Loucy (cell line): ENCODE data around the gene MICA.

Source experiments
- H2AFZ ChIP-seq: fragments of 200-600 bp; sonication (generic); 2 replicates; pipeline ENCODE4 v1.6.0; 2016; ENCODE audit warnings: antibody characterized with exemption, mild to moderate bottlenecking, low read length, moderate library complexity
- H3F3A ChIP-seq: fragments of 200-600 bp; 2 replicates; pipeline ENCODE4 v1.6.0; 2016; ENCODE audit warnings: antibody characterized with exemption, low read depth, mild to moderate bottlenecking
- H3K27me3 ChIP-seq: fragments of 200-600 bp; sonication (generic); 2 replicates; pipeline ENCODE4 v1.6.1; 2014; ENCODE audit warnings: low read length, mild to moderate bottlenecking; ENCODE audit not compliant: insufficient read depth, poor library complexity, severe bottlenecking
- H3K36me3 ChIP-seq: fragments of 200-600 bp; sonication (generic); 2 replicates; pipeline ENCODE4 v1.6.1; 2016; ENCODE audit warnings: low read length; ENCODE audit not compliant: insufficient read depth
- H3K4me1 ChIP-seq: fragments of 200-600 bp; sonication (generic); 2 replicates; pipeline ENCODE4 v1.5.1; 2014; ENCODE audit warnings: low read length, mild to moderate bottlenecking; ENCODE audit not compliant: insufficient read depth, poor library complexity, severe bottlenecking
- H3K4me2 ChIP-seq: fragments of 200-600 bp; sonication (generic); 2 replicates; pipeline ENCODE4 v1.6.0; 2014; ENCODE audit warnings: antibody characterized with exemption, low read length, low read depth, mild to moderate bottlenecking; ENCODE audit not compliant: poor library complexity, severe bottlenecking
- H3K4me3 ChIP-seq: fragments of 200-600 bp; sonication (generic); 2 replicates; pipeline ENCODE4 v1.5.1; 2014; ENCODE audit warnings: low read length, mild to moderate bottlenecking, mixed read lengths; ENCODE audit not compliant: poor library complexity, severe bottlenecking
- H3K79me2 ChIP-seq: fragments of 200-600 bp; sonication (generic); 2 replicates; pipeline ENCODE4 v1.6.1; 2014; ENCODE audit warnings: low read length; ENCODE audit not compliant: insufficient read depth
- H3K9ac ChIP-seq: fragments of 200-600 bp; sonication (generic); 2 replicates; pipeline ENCODE4 v1.6.0; 2014; ENCODE audit warnings: mild to moderate bottlenecking, low read depth, low read length, moderate library complexity; ENCODE audit not compliant: poor library complexity, severe bottlenecking
- H3K9me2 ChIP-seq: fragments of 200-600 bp; sonication (generic); replicated peaks from 2 replicates; pipeline ENCODE4 v1.6.1; 2016; ENCODE audit warnings: low read depth, low read length, mixed read lengths
- H3K9me3 ChIP-seq: fragments of 200-600 bp; sonication (generic); 2 replicates; pipeline ENCODE4 v1.6.1; 2014; ENCODE audit warnings: mild to moderate bottlenecking, antibody characterized with exemption, low read length, low read depth; ENCODE audit not compliant: insufficient read depth
- H4K20me1 ChIP-seq: fragments of 200-600 bp; sonication (generic); 2 replicates; pipeline ENCODE4 v1.6.0; 2014; ENCODE audit warnings: antibody characterized with exemption, low read length, mild to moderate bottlenecking; ENCODE audit not compliant: insufficient read depth, poor library complexity, severe bottlenecking
- EZH2phosphoT487 ChIP-seq: fragments of 200-600 bp; IDR thresholded peaks from 2 replicates; pipeline ENCODE4 v1.6.1; 2018; ENCODE audit warnings: antibody characterized with exemption, mild to moderate bottlenecking, moderate library complexity, borderline replicate concordance
- TF ChIP-seq, protein P1 (sequence below): fragments of 200-600 bp; sonication (generic); conservative IDR thresholded peaks from 2 replicates; pipeline ENCODE4 v1.5.1; 2014; ENCODE audit warnings: mild to moderate bottlenecking, antibody characterized with exemption, low read length

Gene MICA

DNA sequence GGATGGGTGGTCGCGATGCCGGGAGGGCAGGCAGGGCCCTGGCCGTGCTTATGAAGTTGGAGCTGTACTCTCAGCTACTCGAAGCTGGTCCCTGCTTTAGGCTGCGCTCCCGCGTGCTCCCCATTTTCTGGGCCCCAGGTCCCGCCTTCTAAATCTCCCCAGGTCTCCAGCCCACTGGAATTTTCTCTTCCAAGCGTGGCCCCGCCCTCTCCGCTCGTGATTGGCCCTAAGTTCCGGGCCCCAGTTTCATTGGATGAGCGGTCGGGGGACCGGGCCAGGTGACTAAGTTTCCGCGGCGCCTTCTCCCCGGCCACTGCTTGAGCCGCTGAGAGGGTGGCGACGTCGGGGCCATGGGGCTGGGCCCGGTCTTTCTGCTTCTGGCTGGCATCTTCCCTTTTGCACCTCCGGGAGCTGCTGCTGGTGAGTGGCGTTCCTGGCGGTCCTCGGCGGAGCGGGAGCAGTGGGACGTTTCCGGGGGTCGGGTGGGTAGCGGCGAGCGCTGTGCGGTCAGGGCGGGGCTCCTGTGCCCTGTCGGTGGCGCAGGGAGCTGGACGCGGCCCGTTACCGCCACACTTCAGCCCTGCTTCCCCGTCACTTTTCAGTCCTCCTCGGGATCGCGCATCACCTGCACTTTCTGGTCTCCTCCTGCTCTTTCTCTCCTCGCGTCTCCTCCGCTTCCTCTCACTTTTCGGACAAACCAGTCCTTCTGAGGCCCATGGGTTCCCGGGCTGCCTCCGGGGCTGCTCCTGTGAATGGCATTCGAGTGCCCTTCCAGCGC lies at the start of gene MICA:
Gene MICA, plus strand, starts transcription at position 313 of the 778 bp plus-strand sequence. Its CDS starts 38 bp downstream, at position 351.
- H3K79me2 ChIP-seq: peaks cover 78% of the 10 kb centered on the region
- H3K4me3 ChIP-seq: peak within 1 kb of the TSS; percentile 80
- peak within 1 kb of the TSS; percentile 88 for H3K9ac ChIP-seq
- H3K36me3 ChIP-seq: no peaks in the 10 kb centered on the region
- no peaks in the 10 kb centered on the region for H3K27me3 ChIP-seq
- peaks cover 46% of the 10 kb centered on the region for H3K4me1 ChIP-seq
- no peaks in the 10 kb centered on the region for H3K9me2 ChIP-seq
- peak within 1 kb of the TSS; percentile 75 for H2AFZ ChIP-seq
- peaks cover 29% of the 10 kb centered on the region for H4K20me1 ChIP-seq
- 0 out of 2 replicates have a peak, but pooled peaks cover 7% of the 10 kb centered on the region for H3F3A ChIP-seq
- H3K4me2 ChIP-seq: peak within 1 kb of the TSS; percentile 88
- no peaks in the 10 kb centered on the region for H3K9me3 ChIP-seq
- TF ChIP-seq, protein P1, sequence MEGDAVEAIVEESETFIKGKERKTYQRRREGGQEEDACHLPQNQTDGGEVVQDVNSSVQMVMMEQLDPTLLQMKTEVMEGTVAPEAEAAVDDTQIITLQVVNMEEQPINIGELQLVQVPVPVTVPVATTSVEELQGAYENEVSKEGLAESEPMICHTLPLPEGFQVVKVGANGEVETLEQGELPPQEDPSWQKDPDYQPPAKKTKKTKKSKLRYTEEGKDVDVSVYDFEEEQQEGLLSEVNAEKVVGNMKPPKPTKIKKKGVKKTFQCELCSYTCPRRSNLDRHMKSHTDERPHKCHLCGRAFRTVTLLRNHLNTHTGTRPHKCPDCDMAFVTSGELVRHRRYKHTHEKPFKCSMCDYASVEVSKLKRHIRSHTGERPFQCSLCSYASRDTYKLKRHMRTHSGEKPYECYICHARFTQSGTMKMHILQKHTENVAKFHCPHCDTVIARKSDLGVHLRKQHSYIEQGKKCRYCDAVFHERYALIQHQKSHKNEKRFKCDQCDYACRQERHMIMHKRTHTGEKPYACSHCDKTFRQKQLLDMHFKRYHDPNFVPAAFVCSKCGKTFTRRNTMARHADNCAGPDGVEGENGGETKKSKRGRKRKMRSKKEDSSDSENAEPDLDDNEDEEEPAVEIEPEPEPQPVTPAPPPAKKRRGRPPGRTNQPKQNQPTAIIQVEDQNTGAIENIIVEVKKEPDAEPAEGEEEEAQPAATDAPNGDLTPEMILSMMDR: no peak
- no peak for TF ChIP-seq EZH2phosphoT487

DNA sequence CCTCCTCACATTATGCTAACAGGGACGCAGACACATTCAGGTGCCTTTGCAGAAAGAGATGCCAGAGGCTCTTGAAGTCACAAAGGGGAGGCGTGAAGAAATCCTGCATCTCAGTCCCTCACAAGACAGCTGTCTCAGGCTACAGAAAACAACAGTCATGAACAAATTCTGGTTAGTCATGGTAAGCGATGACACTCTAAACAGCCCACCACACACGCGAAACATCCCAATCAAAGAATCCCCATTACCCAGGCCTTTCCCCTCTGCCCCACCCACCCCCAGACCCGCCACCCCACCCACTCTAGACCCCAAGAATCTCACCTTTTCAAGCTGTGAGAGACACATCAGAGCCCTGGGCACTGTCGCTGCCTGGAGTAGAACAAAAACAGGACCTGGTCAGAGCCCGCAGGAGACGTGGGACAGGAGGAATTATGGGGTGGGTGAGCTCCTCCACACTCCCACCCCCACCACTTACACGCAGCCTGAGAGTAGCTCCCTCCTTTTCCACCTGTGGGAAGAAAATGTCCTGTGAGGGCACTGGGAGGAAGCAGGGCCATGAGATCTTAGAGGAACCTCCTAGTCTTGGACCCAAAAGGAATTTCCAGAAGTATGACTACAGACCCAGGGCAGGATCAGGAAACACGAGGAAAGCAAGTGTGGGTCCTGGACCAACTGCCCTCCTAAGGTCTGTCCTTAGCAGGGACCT lies 49.1 kb upstream of the MICA start:
- peak overlapping the region; percentile 87 for H3K4me3 ChIP-seq
- no peaks in the 10 kb centered on the region for H3K9me3 ChIP-seq
- H4K20me1 ChIP-seq: peaks cover 33% of the 10 kb centered on the region
- peak overlapping the region; percentile 96 for H3K9ac ChIP-seq
- peaks cover 22% of the 10 kb centered on the region; the same call in 1 of the 2 replicates for H3K36me3 ChIP-seq
- H3K4me2 ChIP-seq: peak overlapping the region; percentile 93
- H3K79me2 ChIP-seq: peaks cover 46% of the 10 kb centered on the region
- H3K4me1 ChIP-seq: peaks cover 38% of the 10 kb centered on the region
- H3K27me3 ChIP-seq: peaks cover 6% of the 10 kb centered on the region
- no peaks in the 10 kb centered on the region for H3K9me2 ChIP-seq
- H2AFZ ChIP-seq: no peak overlapping the region
- H3F3A ChIP-seq: peaks cover 3% of the 10 kb centered on the region; the same call in 1 of the 2 replicates
- no peak for TF ChIP-seq EZH2phosphoT487
- TF ChIP-seq, protein P1: no peak

DNA sequence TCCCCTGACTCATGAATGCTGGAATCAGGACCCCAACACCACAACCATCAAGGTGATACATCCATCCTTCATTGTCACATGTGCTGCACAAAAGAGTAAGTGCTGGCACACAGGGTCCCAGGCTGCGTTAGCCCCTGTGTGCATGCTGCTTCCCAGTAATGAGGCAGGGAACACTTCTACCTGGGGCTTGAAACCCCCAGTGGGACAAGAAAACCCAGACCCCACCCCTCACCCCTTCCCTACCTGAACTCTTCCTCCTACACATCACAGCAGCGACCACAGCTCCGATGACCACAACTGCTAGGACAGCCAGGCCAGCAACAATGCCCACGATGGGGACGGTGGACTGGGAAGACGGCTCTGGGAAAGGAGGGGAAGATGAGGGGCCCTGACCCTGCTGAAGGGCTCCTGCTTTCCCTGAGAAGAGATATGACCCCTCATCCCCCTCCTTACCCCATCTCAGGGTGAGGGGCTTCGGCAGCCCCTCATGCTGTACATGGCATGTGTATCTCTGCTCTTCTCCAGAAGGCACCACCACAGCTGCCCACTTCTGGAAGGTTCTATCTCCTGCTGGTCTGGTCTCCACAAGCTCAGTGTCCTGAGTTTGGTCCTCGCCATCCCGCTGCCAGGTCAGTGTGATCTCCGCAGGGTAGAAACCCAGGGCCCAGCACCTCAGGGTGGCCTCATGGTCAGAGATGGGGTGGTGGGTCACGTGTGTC lies 48.4 kb upstream of the MICA start:
- Histone ChIP-seq H3K9me2 (no peaks in the 10 kb centered on the region), H4K20me1 (peaks cover 33% of the 10 kb centered on the region), H3K4me3 (peak overlapping the region; percentile 87), H3F3A (peaks cover 3% of the 10 kb centered on the region; the same call in 1 of the 2 replicates), H3K27me3 (peaks cover 6% of the 10 kb centered on the region), H3K9ac (peak overlapping the region; percentile 96), H3K9me3 (no peaks in the 10 kb centered on the region), H3K36me3 (peaks cover 22% of the 10 kb centered on the region; the same call in 1 of the 2 replicates), H3K79me2 (peaks cover 46% of the 10 kb centered on the region), H2AFZ (no peak overlapping the region), H3K4me1 (peaks cover 38% of the 10 kb centered on the region), H3K4me2 (peak overlapping the region; percentile 93)
- TF ChIP-seq, protein P1: no peak
- no peak for TF ChIP-seq EZH2phosphoT487
